AG04449 (cell line): ENCODE measurements around the gene GPR176.

Source experiments
- CTCF ChIA-PET: fragments of 350-600 bp; formaldehyde crosslinking; extraction: SDS; loops from one replicate; lab custom pipeline; 2021; ENCODE audit warnings: antibody characterized with exemption; lab: Yijun Ruan, JAX
- POLR2A ChIA-PET: fragments of 400-600, 350-600 bp; formaldehyde crosslinking; extraction: SDS; loops from one replicate; lab custom pipeline; 2020; ENCODE audit warnings: antibody characterized with exemption, inconsistent platforms; lab: Yijun Ruan, JAX
- DNase-seq: peaks from one replicate; pipeline ENCODE4 v3.0.0-alpha.2; 2010; ENCODE audit warnings: low read depth, low spot score
- H3K4me3 ChIP-seq: 2 replicates; pipeline ENCODE4 v1.5.1; 2011; ENCODE audit warnings: low read depth, mild to moderate bottlenecking, control low read depth, low read length
- TF ChIP-seq, protein P1 (sequence below): IDR thresholded peaks from one replicate; pipeline ENCODE4 v1.5.1; 2011; ENCODE audit warnings: mild to moderate bottlenecking, moderate library complexity, low read length, control low read depth, inconsistent platforms; ENCODE audit not compliant: insufficient read depth; ENCODE audit errors: missing control alignments

GPR176 gene

DNA sequence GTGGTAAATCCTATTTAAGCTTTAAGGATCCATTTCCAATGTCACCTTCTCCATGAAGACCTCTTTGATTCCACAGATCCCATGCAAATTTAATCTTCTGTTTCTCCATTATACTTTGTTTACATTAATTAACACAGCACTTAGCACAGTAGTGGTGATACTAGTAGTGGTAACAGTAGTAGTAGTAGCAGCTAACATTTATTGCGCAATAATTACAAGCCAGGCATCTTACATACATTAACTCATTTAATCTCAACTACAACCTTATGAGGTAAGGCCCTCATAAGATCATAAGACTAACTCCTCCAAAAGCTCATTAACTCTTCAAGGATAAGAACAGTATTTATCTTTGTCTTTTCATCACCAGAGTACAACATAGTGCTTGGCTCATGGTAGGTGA is 82.6 kb downstream of the GPR176 start:
- CTCF ChIA-PET = interaction anchor here (1.1 to 1.7 kb wide), 2 partner anchors 25 to 38 kb away, joined by 4 read pairs; no protein-coding TSS in a partner anchor
- DNase-seq = no peak
- TF ChIP-seq, protein P1, sequence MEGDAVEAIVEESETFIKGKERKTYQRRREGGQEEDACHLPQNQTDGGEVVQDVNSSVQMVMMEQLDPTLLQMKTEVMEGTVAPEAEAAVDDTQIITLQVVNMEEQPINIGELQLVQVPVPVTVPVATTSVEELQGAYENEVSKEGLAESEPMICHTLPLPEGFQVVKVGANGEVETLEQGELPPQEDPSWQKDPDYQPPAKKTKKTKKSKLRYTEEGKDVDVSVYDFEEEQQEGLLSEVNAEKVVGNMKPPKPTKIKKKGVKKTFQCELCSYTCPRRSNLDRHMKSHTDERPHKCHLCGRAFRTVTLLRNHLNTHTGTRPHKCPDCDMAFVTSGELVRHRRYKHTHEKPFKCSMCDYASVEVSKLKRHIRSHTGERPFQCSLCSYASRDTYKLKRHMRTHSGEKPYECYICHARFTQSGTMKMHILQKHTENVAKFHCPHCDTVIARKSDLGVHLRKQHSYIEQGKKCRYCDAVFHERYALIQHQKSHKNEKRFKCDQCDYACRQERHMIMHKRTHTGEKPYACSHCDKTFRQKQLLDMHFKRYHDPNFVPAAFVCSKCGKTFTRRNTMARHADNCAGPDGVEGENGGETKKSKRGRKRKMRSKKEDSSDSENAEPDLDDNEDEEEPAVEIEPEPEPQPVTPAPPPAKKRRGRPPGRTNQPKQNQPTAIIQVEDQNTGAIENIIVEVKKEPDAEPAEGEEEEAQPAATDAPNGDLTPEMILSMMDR = no peak

DNA sequence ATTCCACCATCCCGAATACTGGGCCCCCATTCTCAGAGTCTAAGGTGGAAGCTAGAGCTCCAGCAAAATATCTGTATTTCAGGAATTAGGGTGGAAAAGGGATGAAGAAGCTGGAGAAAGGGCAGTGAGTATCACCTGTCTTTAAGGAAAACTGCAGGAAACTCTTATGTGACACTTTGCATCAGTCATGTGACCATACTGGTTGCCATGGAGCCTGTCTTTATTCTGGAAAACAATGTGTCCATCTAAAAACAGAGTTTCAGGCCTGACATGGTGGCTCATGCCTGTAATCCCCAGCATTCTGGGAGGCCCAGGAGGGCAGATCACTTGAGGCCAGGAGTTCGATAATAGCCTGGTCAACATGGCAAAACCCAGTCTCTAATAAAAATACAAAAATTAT is 84.5 kb downstream of the GPR176 start:
- no peak for DNase-seq
- H3K4me3 ChIP-seq = no peak overlapping the region
- ChIA-PET POLR2A (no interaction called here), CTCF (no interaction called here)
- TF ChIP-seq, protein P1 = no peak

More for the DNA sequence above, 82.6 kb downstream of the GPR176 start:
- H3K4me3 ChIP-seq = no peak overlapping the region
- POLR2A ChIA-PET = no interaction called here

DNA sequence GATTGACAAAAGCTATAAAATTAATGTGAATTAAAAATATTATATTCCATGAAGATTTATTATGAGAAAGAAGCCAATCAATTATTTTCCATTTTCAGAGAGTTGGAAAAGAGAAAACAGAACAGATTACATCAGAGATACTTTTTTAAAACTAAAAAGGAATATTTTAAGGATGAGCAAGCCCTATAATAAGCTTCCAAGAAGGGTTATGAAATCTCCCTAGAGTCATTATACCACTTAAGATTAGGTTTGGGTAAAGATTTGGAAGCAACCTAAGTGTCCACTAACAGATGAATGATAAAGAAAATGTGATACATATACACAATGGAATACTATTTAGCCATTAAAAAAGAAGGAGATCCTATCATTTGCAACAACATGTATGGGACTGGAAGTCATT is 85.8 kb downstream of the GPR176 start:
- TF ChIP-seq, protein P1 = no peak
- H3K4me3 ChIP-seq = no peak overlapping the region
- no peak for DNase-seq
- POLR2A ChIA-PET = no interaction called here
- CTCF ChIA-PET = interaction anchor here (1.2 kb wide), 1 partner anchor 11 kb away, joined by 3 read pairs; no protein-coding TSS in a partner anchor

DNA sequence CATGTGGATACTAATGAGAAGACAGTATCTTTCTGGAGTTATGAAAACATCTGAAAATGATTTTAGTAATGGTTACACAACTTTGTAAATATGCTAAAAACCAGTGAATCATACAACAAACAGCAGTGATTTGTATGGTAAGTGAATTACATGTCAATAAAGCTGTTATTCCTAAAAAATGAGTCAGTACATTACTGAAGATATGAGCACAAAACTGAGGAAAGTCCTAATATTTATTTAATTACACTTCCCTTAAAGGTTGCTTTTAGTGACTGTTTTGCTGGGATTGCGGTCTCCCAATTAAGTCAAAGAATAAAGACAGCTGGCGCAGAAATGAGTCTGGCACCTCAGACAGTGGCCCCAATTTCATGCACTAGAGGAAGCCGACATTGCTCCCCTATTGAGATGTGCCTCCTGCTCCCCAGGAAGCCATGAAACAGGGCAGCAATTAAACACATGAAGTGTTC is 86.5 kb downstream of the GPR176 start:
- POLR2A ChIA-PET = no interaction called here
- CTCF ChIA-PET = interaction anchor here (1.2 kb wide), 1 partner anchor 12 kb away, joined by 3 read pairs; no protein-coding TSS in a partner anchor
- H3K4me3 ChIP-seq = peak overlapping the region; percentile 2
- DNase-seq = peak; percentile 57
- TF ChIP-seq, protein P1 = no peak

DNA sequence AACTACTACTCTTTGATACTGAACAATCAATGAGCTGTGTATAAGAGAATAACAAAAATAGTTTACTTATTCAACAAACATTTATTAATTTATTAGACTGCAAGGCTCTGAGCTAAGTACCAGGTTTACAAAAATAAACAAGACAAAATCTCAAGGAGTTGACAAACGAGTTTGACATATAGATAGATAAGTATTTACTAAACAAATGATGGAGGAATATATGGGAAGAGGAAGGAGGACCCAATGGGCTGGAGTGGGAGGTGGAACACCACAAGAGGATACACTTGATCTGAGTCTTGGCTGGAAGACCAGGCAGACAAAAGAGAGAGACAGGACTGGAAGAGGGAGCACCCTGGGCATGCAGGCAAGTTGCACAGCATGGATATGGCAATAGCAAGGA is 89.9 kb downstream of the GPR176 start:
- TF ChIP-seq, protein P1 = no peak
- ChIA-PET POLR2A (no interaction called here), CTCF (no interaction called here)
- H3K4me3 ChIP-seq = no peak overlapping the region
- no peak for DNase-seq

DNA sequence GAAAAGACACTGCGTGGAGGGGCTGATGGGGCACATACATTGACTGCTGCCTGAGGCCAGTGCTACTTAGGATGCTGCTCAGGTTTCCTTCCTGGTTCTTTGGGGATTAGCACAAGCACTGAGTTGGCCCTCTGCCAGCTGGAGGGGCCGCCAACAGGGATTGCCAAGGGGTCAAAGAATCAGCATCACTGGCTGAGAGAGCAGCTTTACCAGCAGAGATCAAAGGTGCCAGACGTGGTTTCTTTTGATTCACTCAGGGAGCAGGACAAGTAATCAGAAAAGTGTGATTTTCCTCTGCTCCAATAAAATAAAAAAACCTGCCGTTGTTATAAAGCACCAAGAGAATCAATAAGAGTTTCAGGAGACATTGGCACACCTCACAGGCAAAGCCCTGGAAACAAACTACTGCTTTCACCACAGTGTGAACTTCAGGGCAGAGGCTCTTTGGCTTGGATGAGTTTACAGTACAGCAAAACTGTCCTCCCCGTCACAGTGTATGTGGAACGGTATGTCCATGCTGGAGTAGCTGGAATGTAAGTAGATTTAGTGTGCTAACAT is 91.6 kb downstream of the GPR176 start:
- H3K4me3 ChIP-seq = no peak overlapping the region
- DNase-seq = no peak
- ChIA-PET CTCF (interaction anchor here (1.0 to 2.0 kb wide), 2 partner anchors 9 to 14 kb away, joined by 3 to 5 read pairs; no protein-coding TSS in a partner anchor), POLR2A (no interaction called here)
- TF ChIP-seq, protein P1 = no peak
